Inferior parietal cortex (tissue), 1 donor: ENCODE measurements around the gene MEF2C.

Source experiments
- DNase-seq: peaks from one replicate; pipeline ENCODE4 v3.0.0-alpha.2; 2016; ENCODE audit errors: extremely low spot score

Gene MEF2C

GRCh38 chr5:88760527-88760926, 122.5 kb downstream of the MEF2C start:
- no peak for DNase-seq

GRCh38 chr5:88758591-88758990, 124.4 kb downstream of the MEF2C start:
- DNase-seq, result no peak

- no peak for DNase-seq
These were observed 124.8 kb downstream of the MEF2C start for GRCh38 chr5:88758184-88758583.

GRCh38 chr5:88756953-88757352, 126.0 kb downstream of the MEF2C start:
- no peak for DNase-seq

GRCh38 chr5:88748666-88749065, 134.3 kb downstream of the MEF2C start:
- no peak for DNase-seq

GRCh38 chr5:88746438-88746882, 136.5 kb downstream of the MEF2C start:
- no peak for DNase-seq

- DNase-seq, result no peak
These were observed 137.8 kb downstream of the MEF2C start for GRCh38 chr5:88745093-88745696.

- DNase-seq, result no peak
These were observed 139.7 kb downstream of the MEF2C start for GRCh38 chr5:88743231-88743834.

- DNase-seq, result no peak
These were observed 141.0 kb downstream of the MEF2C start for GRCh38 chr5:88741964-88742363.

GRCh38 chr5:88740604-88741185, 142.3 kb downstream of the MEF2C start:
- no peak for DNase-seq

- no peak for DNase-seq
These were observed 146.5 kb downstream of the MEF2C start for GRCh38 chr5:88736494-88736893.

GRCh38 chr5:88734983-88735382, 148.0 kb downstream of the MEF2C start:
- no peak for DNase-seq

- DNase-seq, result no peak
These were observed 148.8 kb downstream of the MEF2C start for GRCh38 chr5:88734191-88734640.

- DNase-seq, result no peak
These were observed 150.1 kb downstream of the MEF2C start for GRCh38 chr5:88732862-88733261.

- DNase-seq, result no peak
These were observed 150.8 kb downstream of the MEF2C start for GRCh38 chr5:88732181-88732633.

- no peak for DNase-seq
These were observed 153.2 kb downstream of the MEF2C start for GRCh38 chr5:88729829-88730182.

- DNase-seq, result peak; percentile 95
These were observed 153.7 kb downstream of the MEF2C start for GRCh38 chr5:88729084-88729828.

GRCh38 chr5:88727705-88728313, 155.2 kb downstream of the MEF2C start:
- DNase-seq, result no peak

GRCh38 chr5:88725454-88725853, 157.5 kb downstream of the MEF2C start:
- no peak for DNase-seq

- no peak for DNase-seq
These were observed 158.8 kb downstream of the MEF2C start for GRCh38 chr5:88724201-88724600.

- no peak for DNase-seq
These were observed 160.4 kb downstream of the MEF2C start for GRCh38 chr5:88722546-88723073.

- no peak for DNase-seq
These were observed 163.6 kb downstream of the MEF2C start for GRCh38 chr5:88719434-88719833.
